GM19438 (cell line): ENCODE measurements around the gene BCL2L13.

Experiments used
- ATAC-seq: cut with Tn5 transposase; IDR thresholded peaks from one replicate; pipeline ENCODE4 v1.9.1; 2021; ENCODE audit warnings: low read depth; ENCODE audit not compliant: unreplicated experiment

BCL2L13 gene

GRCh38 chr22:17638432-17639246, at the start of gene BCL2L13:
BCL2L13 (plus strand) TSS chr22:17638757; CDS start chr22:17655712, 16,955 bp downstream.
- peak; percentile 88 for ATAC-seq

DNA sequence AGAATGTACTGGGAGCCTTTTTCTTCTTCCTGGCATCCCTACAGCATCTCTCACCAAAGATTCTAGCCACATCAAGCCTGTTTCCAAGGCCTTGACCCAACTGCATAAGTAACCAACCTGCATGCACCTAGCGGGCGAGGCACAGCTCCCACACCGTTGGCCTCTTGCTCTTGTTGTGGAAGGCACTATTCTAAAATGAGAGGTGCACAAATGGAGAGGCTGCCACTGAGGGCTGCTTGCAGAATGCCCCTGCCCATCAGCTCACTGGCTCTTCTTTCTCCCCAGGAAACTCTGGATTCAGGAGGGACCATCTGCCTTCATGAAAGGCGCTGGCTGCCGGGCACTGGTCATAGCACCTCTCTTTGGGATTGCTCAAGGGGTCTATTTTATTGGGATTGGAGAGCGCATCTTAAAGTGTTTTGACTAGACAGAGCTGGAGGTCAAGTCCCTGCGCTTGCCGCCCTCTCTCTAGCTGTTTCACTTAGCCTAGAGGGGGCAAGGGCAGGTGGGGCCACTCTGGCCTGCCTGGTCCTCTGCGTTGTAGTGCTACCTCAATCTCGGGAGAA, 48.7 kb upstream of the BCL2L13 start:
- ATAC-seq, result no peak

GRCh38 chr22:17590586-17590985, 48.0 kb upstream of the BCL2L13 start:
- no peak for ATAC-seq

DNA sequence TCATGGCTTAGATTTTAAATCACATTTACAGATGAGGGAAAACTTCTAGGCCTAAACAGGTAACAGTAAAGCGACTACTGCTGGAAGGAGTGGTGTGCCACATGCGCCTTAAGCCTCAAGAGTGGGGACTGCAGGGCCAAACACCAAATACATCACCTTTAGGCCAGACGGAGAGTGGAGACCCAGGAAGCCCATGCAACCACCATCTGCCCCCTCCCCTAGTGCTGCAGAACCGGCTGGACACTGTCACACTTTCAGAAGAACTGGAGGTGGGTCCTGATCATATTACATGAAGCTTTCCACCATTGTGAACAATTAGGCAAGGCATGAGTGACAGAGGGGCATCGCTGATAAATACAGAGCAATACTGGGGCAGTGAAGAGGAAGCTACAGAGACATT, 46.4 kb upstream of the BCL2L13 start:
- ATAC-seq, result no peak

DNA sequence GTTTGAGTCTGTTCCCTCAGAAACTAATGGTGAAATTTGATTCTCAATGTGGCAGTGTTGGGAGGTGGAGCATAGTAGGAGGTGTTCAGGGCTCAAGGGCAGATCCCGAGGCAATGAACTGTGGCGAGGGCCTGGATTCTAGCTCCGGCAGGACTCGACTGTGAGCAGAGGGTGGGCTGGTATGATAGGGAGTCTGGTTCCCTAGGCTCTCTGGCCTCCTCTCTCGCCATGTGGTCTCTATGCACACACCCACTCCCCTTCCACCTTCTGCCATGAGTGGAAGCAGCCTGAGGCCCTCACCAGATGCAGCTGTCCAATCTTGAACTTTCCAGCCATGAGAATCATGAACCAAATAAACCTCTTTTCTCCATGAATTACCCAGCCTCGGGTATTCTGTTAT, 42.3 kb upstream of the BCL2L13 start:
- ATAC-seq, result no peak

GRCh38 chr22:17597217-17597616, 41.3 kb upstream of the BCL2L13 start:
- ATAC-seq, result no peak

DNA sequence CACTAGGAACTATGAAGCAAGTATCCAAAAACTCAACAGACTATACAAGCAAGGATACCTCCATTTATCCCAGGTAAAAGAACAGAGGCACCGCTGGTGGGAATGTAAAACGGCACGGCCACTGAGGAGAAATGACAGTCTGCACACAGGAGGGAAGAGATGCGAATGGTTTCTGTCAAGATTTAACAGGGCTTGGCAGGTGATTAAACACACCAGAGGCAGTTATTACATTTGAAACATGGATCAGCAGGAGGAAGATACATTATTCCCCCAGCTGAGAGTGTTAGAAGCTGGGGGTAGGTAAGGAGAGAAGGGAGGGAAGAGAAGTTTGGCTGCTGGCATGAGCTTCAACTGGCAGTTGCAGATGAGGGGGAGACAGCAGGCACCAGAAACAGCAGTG, 40.2 kb upstream of the BCL2L13 start:
- ATAC-seq, result no peak

DNA sequence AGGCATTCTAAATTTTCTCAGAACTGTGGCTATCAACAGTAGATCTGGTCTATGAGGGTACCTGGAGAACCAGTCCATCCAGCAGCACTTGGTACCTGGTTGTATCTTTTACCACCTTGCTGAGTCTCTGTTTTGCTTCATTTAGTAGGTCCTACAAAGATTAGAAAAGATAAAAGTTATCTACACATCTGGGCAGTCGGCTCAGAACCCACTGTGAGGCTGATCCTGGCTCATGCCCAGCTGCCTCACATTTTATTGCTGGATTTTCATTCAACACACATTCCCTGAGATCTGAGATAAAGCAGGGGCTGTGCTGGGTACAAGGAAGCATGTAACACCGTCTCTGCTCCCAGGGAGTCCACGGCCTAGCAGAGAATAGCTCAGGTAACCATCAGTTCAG, 37.5 kb upstream of the BCL2L13 start:
- ATAC-seq, result no peak

DNA sequence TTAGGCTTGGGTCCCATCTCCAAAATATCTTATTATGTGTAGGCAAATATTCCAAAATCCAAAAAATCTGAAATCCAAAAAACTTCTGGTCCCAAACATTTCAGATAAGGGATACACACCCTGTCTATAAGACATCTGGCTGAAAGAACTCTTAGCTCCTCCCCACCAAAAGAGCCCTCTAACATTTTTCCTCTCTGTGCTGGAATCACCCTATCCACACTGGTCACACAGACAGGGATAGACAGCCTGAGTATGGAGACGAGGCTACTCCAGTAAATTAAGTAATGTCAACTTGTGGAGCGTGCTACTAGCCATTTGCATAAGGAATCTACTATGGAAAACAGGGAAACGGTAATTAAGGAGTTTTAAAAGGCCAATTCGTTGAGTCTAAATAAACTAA, 34.9 kb upstream of the BCL2L13 start:
- ATAC-seq, result no peak

DNA sequence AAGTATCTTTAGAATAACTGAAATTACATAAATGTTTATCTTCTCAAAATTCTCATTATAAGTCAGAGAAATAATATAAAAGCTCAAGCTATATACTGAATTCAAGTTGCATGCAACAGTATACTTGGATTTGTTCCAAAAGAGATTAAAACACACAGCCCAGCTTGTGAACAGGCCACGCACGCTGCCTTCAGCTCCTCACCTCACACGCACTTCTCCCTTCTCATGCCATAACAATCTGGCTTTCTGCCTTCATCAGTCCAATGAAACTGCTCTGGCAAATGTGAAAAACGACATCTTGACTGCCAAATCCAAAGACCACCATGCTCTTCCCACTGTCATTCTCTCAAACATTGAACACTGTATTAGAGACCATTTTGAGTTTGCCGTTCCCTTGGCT, 32.1 kb upstream of the BCL2L13 start:
- no peak for ATAC-seq

GRCh38 chr22:17607891-17608521, 30.6 kb upstream of the BCL2L13 start:
- ATAC-seq, result no peak

- ATAC-seq, result no peak
These were observed 26.5 kb upstream of the BCL2L13 start for GRCh38 chr22:17612057-17612456.

- no peak for ATAC-seq
These were observed 25.3 kb upstream of the BCL2L13 start for GRCh38 chr22:17613280-17613679.

GRCh38 chr22:17627961-17628405, 10.6 kb upstream of the BCL2L13 start:
- no peak for ATAC-seq

GRCh38 chr22:17628406-17629172, 10.0 kb upstream of the BCL2L13 start, which contains the start of gene ATP6V1E1:
ATP6V1E1 (minus strand) TSS chr22:17628749; CDS start chr22:17628635, 114 bp downstream.
- ATAC-seq, result peak; percentile 99

DNA sequence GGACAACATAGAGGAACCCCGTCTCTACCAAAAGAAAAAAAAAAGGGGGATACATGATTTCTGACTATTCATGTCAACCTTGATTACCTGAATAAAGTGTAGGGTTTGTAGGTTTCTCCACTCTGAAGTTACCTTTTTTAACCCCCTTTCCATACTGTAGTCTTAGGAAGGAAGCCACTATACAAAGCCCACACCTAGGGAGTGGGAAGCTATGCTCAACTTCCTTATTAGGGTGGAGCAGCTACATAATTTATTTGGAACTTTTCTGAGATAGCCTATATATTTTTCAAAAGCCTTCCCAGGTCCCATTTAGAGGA, 9.4 kb upstream of the BCL2L13 start:
- ATAC-seq, result no peak

DNA sequence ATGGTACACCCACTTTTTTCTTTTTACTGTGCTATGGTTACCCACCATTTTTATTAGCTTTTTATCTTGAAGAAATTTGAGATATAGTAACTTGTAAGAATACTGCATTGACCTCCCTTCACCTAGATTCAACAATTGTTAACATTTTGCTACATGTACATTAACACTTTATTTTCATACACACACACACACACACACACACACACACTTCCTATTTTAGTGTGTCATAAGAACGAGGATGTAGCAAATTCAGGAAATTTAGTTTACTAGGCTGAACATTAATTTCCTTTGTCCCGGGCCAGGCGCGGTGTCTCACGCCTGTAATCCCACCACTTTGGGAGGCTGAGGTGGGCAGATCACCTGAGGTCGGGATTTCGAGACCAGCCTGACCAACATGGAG, 8.9 kb upstream of the BCL2L13 start:
- no peak for ATAC-seq

- no peak for ATAC-seq
These were observed 7.4 kb upstream of the BCL2L13 start for GRCh38 chr22:17631076-17631565.

DNA sequence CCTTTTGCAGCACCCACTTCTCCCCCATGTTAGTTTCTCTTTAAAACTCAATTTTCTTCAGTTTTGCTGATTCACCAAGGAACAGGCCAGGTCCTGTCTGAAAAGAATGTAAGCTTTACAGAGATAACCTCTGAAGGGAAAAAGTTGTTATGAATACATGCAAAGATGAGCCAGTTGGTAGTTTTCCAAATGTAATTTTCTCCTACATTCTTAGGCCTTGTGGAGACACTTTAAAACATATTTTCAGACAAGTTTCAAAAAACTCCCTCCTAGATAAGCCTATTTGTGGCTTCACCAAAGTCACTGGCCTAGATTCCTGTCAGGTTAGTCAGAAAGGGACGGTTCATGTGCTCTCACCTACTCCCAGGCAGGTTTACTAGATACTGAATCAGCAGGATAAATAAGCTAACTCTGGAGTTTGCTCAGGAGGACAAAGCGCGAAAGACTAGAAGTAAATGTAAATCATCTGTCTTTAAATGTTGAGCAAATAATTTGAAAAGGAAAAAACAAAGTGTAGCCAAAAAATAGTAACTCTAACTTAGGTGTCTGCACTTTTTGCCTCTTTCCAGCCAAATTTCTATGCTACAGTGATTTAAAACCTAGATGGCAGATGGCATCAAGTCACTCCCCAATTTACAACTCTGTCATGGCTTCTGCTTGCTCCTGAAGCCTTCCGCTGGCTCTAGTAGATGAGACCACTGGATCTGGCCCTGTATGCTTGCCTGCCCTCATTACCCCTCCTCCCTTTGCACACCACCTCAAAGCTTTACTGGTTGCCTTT, 5.2 kb upstream of the BCL2L13 start:
- ATAC-seq, result no peak

DNA sequence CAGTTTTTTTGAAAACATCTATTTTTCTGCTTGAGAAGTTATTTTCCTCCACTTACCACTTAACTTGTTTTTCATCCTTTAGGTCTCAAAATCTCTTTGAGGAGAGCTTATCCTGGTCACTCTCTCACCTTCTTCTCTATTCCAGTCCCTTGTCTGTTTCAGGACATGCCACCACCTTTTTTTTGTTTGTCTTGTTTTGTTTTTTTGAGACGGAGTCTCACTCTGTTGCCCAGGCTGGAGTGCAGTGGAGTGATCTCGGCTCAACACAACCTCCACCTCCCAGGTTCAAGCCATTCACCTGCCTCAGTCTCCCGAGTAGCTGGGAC, 4.6 kb upstream of the BCL2L13 start:
- ATAC-seq, result no peak
